K562 treated with DMSO at 1 percent for 24 hours (cell line): ENCODE results near the gene FMO5. TPM values are rescaled to one million over a fixed set of nuclear protein-coding genes. Genes with fewer than 3 reads are reported as not detected.

Experiments used
- total RNA-seq: library from RNA; unstranded; fragments of 300-600 nt; gene quantifications from 2 replicates; pipeline ENCODE4 v1.2.3, GENCODE V29; 2022; ENCODE audit warnings: low read depth; ENCODE audit not compliant: insufficient read depth

The FMO5 gene, protein sequence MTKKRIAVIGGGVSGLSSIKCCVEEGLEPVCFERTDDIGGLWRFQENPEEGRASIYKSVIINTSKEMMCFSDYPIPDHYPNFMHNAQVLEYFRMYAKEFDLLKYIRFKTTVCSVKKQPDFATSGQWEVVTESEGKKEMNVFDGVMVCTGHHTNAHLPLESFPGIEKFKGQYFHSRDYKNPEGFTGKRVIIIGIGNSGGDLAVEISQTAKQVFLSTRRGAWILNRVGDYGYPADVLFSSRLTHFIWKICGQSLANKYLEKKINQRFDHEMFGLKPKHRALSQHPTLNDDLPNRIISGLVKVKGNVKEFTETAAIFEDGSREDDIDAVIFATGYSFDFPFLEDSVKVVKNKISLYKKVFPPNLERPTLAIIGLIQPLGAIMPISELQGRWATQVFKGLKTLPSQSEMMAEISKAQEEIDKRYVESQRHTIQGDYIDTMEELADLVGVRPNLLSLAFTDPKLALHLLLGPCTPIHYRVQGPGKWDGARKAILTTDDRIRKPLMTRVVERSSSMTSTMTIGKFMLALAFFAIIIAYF
- total RNA-seq, result 0.52 TPM in 1 of 2 replicates, not detected in the other

DNA sequence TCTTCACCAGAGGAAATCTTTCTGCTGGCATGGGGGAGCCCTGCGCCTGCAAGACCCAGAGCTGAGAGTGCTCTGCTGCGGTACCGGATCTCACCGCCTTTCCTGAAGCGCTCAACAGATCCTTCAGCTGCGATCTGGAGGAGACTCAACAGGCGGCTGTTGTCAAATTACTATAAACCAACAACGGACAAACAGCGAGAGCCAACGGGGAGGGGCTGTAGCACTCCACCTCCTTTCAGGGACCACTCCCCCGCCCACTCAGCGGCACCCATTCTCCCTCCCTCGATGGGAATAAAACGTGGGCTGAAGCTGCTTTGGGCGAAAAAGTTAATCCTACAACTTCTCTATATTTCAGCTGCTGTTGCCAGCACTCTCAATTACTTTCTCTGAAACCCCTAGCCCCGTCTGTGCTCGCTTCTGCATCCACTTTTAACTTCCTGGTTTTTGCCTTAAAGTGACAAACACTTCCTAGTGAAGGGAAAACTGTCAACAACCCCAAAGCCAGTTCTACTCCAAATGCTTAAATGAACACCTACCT lies at the start of gene FMO5:
TSS of gene FMO5 (minus strand) at position 147 of the 538 bp plus-strand sequence. CDS start 310 bp downstream, outside the sequence.

DNA sequence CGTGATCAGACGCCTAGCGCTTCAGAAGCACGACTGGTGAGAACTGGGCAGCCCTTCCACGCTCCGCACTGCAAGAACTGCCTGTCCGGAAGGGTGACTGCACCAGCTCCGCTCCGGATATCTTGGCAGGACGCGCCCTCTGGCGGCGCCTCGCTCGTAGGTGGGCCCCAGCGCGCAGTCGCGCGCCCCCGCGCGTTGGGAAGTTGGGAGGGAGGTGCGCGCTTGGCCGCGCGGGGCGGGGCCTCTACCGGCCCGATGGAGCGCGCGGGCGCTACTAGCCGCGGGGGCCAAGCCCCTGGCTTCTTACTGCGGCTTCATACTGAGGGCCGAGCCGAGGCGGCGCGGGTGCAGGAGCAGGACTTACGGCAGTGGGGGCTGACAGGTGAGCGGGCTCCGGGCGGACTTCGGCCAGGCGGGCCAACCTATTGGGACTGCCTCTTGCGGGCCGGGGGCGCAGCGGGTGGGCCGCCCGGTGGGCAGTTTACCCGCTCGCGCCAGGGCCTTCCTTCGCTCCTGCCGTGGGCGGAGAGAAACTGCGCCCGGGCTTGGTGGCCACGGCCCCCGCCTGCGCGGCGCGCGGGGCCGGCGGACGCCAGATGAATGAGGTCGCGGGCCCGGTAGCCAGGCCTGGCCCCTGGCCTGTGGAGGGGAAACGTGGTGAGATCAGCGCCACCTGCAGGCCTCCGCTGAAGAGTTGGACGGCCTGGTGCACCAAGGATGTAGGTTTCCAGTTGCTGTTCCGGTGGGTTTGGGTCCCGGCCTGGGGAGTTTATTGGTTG lies 17.5 kb upstream of the FMO5 start, which contains the start of gene CHD1L:
TSS of gene CHD1L (plus strand) at position 236 of the 779 bp plus-strand sequence. CDS start at position 256, 20 bp downstream.

DNA sequence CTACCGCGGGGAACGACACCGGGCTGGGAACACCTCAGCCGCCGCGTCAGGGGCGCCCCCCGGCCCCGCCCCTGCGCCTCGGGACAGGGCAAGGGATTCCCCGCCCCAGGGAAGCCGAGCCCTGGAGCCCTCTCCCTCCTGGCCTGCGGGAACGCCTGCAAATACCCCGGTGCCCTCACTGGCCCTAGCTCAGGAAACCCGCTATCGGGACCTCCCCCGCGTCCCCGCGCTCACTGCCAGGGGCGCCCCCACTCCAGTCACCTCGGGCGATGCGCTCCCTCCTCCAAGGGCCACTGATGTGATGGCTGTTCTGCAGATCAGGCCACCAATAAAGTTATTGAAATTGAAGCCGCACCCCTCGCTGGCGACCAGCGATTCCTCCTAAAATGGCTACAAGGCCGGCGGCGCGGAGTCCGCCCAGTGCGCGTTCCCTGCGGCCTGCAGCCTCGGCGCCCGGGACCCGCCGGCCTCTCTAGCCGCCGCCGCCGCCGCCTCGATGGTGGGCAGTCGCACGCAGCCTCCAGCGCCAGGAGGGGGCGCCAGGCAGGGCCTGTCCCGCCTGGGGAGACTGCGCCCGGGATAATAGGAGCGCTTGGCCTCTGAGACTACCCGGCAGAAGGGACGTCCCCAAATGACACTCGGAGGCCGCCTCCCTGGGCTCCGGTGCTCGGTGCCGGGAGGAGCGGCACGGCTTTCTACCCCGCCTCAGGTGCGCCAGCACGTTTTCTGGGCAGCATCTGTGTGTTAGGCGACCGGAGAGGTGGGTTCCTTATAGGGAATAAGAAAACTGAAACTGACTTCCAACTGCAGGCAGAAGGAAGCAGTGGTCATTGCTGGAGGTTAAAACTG lies 52.7 kb downstream of the FMO5 start, which contains the start of gene PRKAB2:
TSS of gene PRKAB2 (minus strand) at position 303 of the 849 bp plus-strand sequence. CDS start 326 bp downstream, outside the sequence.

Other genes starting within 250 kb of the FMO5 start
- 4.3 and 6.7 TPM in 2 replicates for gene PRKAB2, start 52.9 kb downstream of the FMO5 start, total RNA-seq
- gene CHD1L, start 17.3 kb upstream of the FMO5 start, total RNA-seq, result 25.8 and 29.3 TPM in 2 replicates